ENCODE results near the gene STT3A. TPM values are rescaled to one million over a fixed set of nuclear protein-coding genes. Genes with fewer than 3 reads are reported as not detected.

STT3A gene
- total and polyA plus RNA-seq, 12 donors: 19.5 to 83.9 (median 58.5) TPM

DNA sequence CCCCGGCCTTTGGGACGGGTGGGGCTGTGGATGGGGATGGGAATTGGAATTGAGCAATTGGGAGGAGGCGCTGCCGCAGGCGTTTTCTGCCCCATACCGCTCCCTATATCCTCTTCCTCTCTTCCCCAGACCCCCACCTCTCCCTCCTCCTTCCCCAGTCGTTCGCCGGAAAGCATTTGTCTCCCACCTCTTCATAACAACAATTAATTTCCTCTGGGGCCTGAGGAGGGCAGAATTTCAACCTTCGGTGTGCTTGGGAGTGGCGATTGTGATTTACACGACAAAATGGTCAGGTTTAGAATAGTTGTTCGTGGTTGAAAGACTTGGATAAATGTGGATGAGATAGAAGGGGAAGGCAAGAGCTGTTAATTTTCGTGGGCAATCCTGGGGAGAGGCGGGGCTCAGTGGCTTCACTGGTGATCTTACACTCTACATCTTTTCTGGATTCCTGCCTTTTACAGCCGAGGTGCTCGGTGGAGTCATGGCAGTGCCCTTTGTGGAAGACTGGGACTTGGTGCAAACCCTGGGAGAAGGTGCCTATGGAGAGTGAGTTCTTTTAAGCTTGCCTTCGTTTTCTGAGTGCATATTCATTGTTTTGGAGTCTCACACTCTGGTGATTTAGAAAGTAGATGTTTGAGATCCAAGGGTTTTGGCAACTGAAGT lies 33.8 kb downstream of the STT3A start:
- H3K9me3 ChIP-seq: no peaks in the 10 kb centered on the region
- intact Hi-C loops (cut with DNase I): loop anchor here in 7 of 10 donors (5.0 to 10.0 kb wide), 8 partner anchors 34 to 581 kb away; partner anchors contain the start of genes HYLS1 (in 3 of the 7), EI24 (in 1 of the 7), FEZ1 (in 1 of the 7) and STT3A (in 1 of the 7)
- TF ChIP-seq, protein P1, sequence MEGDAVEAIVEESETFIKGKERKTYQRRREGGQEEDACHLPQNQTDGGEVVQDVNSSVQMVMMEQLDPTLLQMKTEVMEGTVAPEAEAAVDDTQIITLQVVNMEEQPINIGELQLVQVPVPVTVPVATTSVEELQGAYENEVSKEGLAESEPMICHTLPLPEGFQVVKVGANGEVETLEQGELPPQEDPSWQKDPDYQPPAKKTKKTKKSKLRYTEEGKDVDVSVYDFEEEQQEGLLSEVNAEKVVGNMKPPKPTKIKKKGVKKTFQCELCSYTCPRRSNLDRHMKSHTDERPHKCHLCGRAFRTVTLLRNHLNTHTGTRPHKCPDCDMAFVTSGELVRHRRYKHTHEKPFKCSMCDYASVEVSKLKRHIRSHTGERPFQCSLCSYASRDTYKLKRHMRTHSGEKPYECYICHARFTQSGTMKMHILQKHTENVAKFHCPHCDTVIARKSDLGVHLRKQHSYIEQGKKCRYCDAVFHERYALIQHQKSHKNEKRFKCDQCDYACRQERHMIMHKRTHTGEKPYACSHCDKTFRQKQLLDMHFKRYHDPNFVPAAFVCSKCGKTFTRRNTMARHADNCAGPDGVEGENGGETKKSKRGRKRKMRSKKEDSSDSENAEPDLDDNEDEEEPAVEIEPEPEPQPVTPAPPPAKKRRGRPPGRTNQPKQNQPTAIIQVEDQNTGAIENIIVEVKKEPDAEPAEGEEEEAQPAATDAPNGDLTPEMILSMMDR (IDR thresholded peaks at IDR 0.05): peak in 4 of 9 donors; percentile 17 to 40 (median 20)
- 1% methylated on average over 16 to 18 of the region's 18 CpGs for WGBS, 2 donors
- DNase-seq: no peak
- no peaks in the 10 kb centered on the region for H3K27me3 ChIP-seq
- peaks cover 0 to 30% (median 3%) of the 10 kb centered on the region in 9 donors for H3K36me3 ChIP-seq
- H3K4me1 ChIP-seq: peaks cover 0 to 28% (median 20%) of the 10 kb centered on the region in 9 donors
- peak overlapping the region in 9 of 10 donors; percentile 93 to 99 (median 96) for H3K27ac ChIP-seq
- peak overlapping the region; percentile 32 to 95 (median 70) for H3K4me3 ChIP-seq
- ATAC-seq: peak in 5 of 8 donors; percentile 6 to 52 (median 12)

DNA sequence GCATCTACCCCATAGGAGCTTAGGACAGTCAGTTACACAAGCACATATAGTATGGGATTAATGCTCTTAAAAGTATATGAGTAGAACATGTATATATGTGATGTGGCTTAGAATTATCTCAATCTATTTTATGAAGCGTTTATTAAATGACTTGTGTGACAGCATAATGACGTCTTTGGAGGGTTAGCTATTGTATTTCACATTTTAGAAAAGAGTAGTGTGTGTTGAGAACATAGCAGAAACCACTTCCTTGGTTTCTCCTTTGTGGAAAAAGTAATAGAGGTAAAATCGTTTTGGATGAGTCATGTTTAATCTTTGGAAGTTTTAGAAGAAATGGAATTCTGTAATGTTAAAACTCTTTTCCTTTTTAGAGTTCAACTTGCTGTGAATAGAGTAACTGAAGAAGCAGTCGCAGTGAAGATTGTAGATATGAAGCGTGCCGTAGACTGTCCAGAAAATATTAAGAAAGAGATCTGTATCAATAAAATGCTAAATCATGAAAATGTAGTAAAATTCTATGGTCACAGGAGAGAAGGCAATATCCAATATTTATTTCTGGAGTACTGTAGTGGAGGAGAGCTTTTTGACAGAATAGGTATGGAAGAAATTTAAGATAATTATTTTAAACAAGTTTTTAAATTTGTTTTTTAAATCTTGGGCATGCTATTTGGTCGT lies 34.7 kb downstream of the STT3A start:
- Histone ChIP-seq H3K27ac (no peak overlapping the region), H3K36me3 (peaks cover 0 to 21% (median 0%) of the 10 kb centered on the region in 9 donors), H3K4me1 (peaks cover 0 to 25% (median 20%) of the 10 kb centered on the region in 9 donors), H3K4me3 (peak overlapping the region in 1 of 10 donors; percentile 79), H3K9me3 (no peaks in the 10 kb centered on the region), H3K27me3 (no peaks in the 10 kb centered on the region)
- intact Hi-C loops (cut with DNase I): loop anchor here in 7 of 10 donors (5.0 to 10.0 kb wide), 8 partner anchors 35 to 580 kb away; partner anchors contain the start of genes HYLS1 (in 3 of the 7), EI24 (in 1 of the 7), FEZ1 (in 1 of the 7) and STT3A (in 1 of the 7)
- no peak for DNase-seq
- TF ChIP-seq, protein P1 (IDR thresholded peaks at IDR 0.05): no peak
- WGBS, 2 donors: 68 to 72% methylated on average over 7 of the region's 7 CpGs
- ATAC-seq: no peak

DNA sequence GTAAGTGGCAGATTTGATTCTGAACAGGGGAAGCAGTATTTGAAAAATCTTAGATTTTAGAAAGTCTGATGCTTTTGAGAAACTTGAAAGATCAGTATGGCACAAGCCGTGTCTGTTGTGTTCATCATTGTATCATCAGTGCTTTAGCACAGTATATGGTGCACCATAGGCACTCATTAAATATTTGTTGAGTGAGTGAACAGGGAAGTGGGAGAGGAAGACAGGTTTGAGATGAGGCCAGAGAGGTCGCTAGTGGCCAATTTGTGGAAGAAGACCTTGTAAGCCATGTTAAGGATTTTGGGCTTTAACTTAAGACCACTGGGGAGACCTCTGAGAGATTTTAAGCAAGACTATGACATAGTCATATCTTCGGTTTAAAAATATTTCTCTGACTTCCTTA lies 45.2 kb downstream of the STT3A start:
- ATAC-seq (no peak), DNase-seq (no peak)
- whole genome bisulfite sequencing, 2 donors: 87 to 94% methylated on average over 3 of the region's 3 CpGs
- intact Hi-C loops (cut with DNase I): no loop called here
- H3K36me3 ChIP-seq: peaks cover 0 to 46% (median 0%) of the 10 kb centered on the region in 9 donors
- H3K4me3 ChIP-seq: no peak overlapping the region
- H3K4me1 ChIP-seq: no peaks in the 10 kb centered on the region
- H3K9me3 ChIP-seq: no peaks in the 10 kb centered on the region
- H3K27me3 ChIP-seq: no peaks in the 10 kb centered on the region
- no peak overlapping the region for H3K27ac ChIP-seq
- TF ChIP-seq, protein P1 (IDR thresholded peaks at IDR 0.05): no peak

DNA sequence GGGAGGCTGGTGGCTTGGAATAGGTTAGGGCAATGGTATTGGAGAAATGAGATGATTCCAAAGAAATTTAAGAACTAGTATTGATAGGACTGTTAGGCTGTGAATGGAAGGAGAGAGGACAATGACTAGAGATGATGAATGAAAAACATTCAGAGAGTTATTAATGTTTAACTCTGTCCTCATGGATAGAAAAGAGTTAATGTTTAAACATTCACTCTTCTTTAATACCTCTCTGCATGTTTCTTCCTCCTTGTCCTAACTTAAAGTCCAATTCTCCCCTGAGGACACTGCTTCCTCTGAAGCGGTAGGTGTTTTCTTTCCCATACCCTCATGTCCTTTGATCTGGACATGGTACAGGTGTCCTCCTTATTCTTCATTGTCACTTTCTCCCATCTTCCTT lies 45.7 kb downstream of the STT3A start:
- no peaks in the 10 kb centered on the region for H3K27me3 ChIP-seq
- H3K4me3 ChIP-seq: no peak overlapping the region
- no peak overlapping the region for H3K27ac ChIP-seq
- 77 to 79% methylated on average over 1 of the region's 1 CpG for whole genome bisulfite sequencing, 2 donors
- ATAC-seq: no peak
- H3K4me1 ChIP-seq: no peaks in the 10 kb centered on the region
- H3K36me3 ChIP-seq: peaks cover 0 to 44% (median 0%) of the 10 kb centered on the region in 9 donors
- TF ChIP-seq, protein P1 (IDR thresholded peaks at IDR 0.05): no peak
- no peak for DNase-seq
- no peaks in the 10 kb centered on the region for H3K9me3 ChIP-seq
- intact Hi-C loops (cut with DNase I): no loop called here

Data from heart right ventricle (tissue), 16 donors.